KOPT-K1 (cell line): ENCODE results near the gene FYN.
"Not testable (repeated sequence)": the region's sequence is repeated elsewhere in the genome, so short reads cannot be mapped to it uniquely, and the experiment has no call there.

Source experiments
- H3K27ac ChIP-seq: fragments of 200-600 bp; sonication (generic); 2 replicates; pipeline ENCODE4 v1.5.1; 2016; ENCODE audit warnings: antibody characterized with exemption, mild to moderate bottlenecking, low read depth, low read length; ENCODE audit not compliant: poor library complexity, severe bottlenecking
- H3K36me3 ChIP-seq: fragments of 200-600 bp; sonication (generic); 2 replicates; pipeline ENCODE4 v1.5.1; 2017; ENCODE audit warnings: antibody characterized with exemption, mild to moderate bottlenecking, low read length, moderate library complexity; ENCODE audit not compliant: insufficient read depth
- H3K9me3 ChIP-seq: fragments of 200-600 bp; sonication (generic); 2 replicates; pipeline ENCODE4 v1.5.1; 2017; ENCODE audit warnings: antibody characterized with exemption, low read length, mild to moderate bottlenecking; ENCODE audit not compliant: insufficient read depth, poor library complexity, severe bottlenecking

Gene FYN

DNA sequence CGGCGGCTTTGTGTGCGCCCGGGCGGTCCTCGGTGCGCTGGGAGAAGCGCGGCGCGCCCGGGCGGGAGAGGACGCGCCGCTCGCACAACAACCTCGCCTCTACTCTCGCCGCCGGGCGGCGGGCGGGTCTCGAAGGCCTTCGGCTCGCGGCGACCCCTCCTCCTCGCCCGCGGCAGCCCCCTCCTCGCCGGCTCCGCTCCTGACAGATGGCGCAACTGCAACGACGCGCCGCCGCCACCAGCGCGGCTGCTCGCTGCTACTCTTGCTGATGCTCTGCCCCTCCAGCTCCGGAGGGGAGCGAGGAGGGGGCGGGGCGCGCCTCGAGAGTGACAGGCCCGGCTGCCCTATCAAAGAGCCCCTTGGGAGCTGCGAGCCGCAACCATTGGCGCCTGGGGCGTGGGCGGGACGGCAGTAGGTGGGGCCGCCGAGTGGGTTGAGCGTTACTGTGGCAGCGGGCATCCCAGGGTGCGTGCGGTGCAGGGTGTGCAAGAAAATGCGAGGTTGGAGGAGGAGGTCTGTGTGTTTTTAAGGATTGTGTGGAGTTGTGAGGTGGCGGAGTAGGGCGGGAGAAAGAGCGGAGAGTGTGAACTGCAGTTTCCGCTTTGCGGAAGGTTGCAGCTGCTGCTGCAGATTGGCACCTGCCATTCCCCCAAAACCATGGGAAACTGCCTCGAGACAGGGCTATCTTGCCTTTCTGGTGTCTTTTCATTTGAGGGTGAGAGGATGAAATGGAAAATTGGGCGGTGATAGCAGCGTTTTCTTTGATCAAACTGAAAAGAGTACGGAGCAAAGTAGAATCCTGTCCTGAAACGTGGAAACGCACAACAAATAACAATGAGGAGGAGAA lies at the start of gene FYN:
TSS of gene FYN (minus strand) at position 275 of the 847 bp plus-strand sequence. CDS start 153,401 bp downstream, outside the sequence.
- H3K27ac ChIP-seq, result peak within 1 kb of the TSS; percentile 95
- H3K36me3 ChIP-seq, result no peaks in the 10 kb centered on the region
- no peaks in the 10 kb centered on the region for H3K9me3 ChIP-seq

DNA sequence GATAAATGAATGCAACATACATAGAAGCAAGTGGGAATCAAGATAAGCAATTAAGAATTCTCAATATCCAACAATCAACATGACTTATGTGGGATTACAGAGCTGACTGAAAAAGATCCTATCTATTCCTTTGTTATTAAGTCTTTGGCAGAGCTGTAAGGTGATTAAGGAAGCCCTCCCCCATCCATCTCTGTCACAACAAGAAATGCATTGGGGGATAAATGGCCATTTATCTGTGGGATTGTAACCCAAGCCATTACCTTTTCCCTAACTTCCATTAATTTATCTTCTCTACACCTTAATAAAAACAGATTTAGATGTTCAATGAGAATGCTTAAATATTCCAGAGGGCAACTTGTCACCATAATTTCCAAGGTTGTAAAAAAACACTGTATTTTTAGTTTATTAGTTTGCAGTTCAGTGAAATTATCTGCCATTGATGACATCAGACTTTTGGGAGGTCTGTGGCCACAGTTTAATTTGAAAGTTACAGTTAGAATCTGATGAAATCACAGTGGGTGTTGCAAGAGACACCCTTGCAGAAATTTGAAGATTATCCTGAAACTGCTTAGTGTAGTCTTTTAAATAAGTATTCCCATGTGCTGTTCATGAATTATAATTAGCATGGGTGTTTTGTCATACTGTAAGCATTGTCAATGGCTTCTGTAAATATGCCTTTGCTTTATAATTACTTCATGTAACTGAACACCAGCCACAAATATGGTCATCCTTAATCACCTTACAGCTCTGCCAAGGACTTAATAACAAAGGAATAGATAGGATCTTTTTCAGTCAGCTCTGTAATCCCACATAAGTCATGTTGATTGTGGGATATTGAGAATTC lies 49.4 kb upstream of the FYN start:
- Histone ChIP-seq H3K36me3 (no peaks in the 10 kb centered on the region), H3K9me3 (no peaks in the 10 kb centered on the region), H3K27ac (no peak overlapping the region)

DNA sequence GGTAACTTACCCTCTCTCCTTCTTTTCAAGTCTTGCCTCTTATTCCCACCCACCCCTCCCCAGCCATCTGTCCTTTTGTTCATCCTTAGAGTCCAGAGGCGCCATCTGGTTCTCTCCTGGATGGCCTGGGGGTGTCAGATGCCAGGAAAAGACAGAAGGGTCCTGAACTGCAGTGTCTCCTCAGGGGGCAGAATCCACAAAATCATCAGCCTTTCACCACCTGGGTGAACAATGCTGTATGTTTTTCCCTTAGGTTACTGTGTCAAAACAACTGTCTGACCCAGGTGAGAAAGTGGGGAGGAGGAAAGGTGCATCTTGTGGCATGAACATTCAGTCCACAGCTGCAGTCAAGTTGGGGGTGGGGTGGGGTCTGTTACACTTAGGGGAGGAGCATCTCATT lies 47.9 kb upstream of the FYN start:
- Histone ChIP-seq H3K36me3 (no peaks in the 10 kb centered on the region), H3K27ac (no peak overlapping the region), H3K9me3 (no peaks in the 10 kb centered on the region)

DNA sequence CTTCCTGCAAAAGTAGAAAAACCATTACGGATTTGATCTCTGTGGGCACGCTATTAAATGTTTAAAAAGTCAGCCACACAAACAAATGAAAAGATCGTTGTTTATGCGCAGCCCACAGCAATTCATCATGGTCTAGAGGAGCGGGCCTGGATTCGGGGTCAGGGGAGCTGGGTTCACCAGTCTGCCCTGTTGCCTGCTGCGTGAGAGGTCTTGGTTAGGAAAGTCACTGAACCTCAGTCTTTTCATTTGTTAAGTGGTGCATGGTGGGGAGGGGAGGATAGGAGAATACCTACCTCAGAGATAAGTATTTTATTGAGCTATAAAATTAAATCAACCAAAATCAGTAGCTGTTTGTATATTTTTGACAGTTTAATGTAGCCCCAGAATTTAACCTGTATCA lies 47.3 kb upstream of the FYN start:
- H3K27ac ChIP-seq, result no peak overlapping the region
- no peaks in the 10 kb centered on the region for H3K36me3 ChIP-seq
- no peaks in the 10 kb centered on the region for H3K9me3 ChIP-seq

DNA sequence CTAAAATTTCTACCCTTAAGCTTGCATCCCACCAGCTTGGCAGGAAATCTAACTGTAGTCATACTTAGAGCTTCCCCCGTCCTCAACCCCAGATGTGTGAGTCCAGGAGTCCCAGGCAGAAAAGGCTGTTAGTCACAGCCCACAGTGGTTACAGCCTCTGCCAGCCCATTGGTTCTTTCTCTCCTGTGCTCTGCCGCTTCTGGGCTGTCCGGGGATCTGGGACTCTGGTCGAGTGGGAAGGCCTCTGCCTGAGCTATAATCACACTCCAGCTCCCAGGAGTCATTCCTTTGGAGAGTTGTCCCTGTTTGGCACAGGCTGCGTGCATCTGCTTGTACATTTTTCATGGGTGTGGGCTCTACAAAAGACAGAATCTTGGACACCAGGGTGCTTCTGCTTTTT lies 45.6 kb upstream of the FYN start:
- H3K36me3 ChIP-seq, result no peaks in the 10 kb centered on the region
- H3K27ac ChIP-seq, result no peak overlapping the region
- H3K9me3 ChIP-seq, result no peaks in the 10 kb centered on the region

DNA sequence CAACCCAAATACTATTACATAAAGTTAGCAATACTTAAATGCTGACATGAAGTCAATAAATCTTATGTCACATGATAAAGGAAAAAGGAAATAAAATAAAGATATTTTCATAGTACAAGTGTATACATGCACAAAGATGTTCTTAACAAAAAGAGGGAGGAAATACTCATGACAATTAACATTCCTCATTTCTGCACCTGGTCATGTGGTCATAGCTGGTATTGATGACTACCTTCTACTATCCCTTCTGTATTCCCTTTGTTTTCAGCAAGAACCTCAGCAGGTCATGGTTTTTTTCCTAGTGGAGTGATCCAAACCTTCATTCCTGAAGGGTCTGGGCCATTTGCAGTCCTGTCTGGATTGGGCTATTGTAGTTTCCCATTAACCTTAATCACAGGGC lies 43.5 kb upstream of the FYN start:
- Histone ChIP-seq H3K36me3 (no peaks in the 10 kb centered on the region), H3K9me3 (no peaks in the 10 kb centered on the region), H3K27ac (no peak overlapping the region)

DNA sequence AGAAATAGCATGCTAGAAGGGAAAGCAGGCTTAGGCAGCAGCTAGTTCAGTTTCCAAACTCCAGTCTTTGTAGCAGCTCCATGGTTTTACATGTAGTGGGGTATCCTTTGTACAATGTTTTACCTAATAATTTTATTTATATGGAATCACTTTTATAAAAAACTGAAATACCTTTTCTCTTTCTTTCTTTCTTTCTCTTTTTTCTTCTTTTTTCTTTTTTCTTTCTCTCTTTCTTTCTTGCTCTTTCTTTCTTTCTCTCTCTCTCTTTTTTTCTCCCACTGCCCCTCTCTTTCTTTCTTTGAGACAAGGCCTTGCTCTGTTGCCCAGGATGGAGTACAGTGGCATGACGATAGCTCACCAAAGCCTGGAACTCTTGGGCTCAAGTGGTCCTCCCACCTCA lies 41.4 kb upstream of the FYN start:
- no peaks in the 10 kb centered on the region for H3K9me3 ChIP-seq
- no peaks in the 10 kb centered on the region for H3K36me3 ChIP-seq
- no peak overlapping the region for H3K27ac ChIP-seq

DNA sequence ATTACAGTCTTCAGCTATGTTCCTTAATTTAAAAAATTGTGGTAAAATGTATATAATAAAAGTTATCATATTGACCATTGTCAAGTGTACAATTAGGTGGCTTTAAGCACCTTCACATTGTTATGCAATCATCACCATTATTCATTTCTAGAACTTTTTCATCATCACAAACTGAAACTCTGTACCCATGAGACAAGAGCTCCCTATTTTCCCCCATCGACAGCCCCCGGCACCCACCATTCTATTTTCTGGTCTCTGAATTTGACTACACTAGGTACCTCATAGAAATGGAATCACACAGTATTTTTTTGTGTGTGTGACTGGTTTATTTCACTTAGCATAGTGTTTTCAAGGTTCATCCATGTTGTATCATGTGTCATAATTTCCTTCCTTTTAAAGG lies 39.7 kb upstream of the FYN start:
- H3K27ac ChIP-seq, result no peak overlapping the region
- H3K9me3 ChIP-seq, result no peaks in the 10 kb centered on the region
- no peaks in the 10 kb centered on the region for H3K36me3 ChIP-seq

DNA sequence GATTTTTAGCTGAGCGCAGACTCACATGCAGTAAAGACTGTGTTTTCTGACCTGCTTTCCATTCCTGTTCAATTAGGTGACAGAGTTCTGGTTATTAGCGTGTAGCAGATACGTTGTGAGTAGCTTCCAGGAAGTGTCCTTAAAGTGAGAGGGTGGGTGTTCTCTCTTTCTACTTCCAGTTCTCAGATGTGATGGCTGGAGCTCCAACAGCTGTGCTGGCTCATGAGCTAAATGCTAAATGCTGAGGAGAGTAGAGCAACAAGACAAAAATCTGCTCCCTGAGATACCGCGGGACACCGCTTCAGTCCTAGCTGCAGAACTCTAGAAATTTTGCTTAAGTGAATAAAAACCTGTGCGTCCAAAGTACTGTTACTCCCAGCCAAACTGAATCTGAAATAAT lies 38.2 kb upstream of the FYN start:
- H3K36me3 ChIP-seq, result no peaks in the 10 kb centered on the region
- no peak overlapping the region for H3K27ac ChIP-seq
- H3K9me3 ChIP-seq, result no peaks in the 10 kb centered on the region

DNA sequence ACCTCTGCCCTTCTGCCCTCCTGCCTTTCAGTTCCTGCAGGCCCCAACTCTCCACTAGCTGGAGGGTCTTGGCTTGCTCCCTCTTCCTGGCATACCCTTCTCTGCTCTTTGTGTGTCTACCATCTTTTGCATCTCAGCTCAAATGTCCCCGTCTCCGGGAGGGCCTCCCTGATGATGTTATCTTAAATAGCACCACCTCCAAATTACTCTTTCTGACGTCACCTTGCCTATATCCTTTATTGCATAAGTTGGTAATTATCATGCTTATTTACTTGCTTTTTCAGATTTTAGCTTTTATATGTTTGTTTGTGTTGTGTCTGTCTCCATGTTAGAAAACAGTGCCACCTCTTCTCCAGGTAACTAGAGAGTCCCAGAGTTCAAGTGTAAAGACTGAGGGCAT lies 36.0 kb upstream of the FYN start:
- no peaks in the 10 kb centered on the region for H3K36me3 ChIP-seq
- no peaks in the 10 kb centered on the region for H3K9me3 ChIP-seq
- H3K27ac ChIP-seq, result no peak overlapping the region

DNA sequence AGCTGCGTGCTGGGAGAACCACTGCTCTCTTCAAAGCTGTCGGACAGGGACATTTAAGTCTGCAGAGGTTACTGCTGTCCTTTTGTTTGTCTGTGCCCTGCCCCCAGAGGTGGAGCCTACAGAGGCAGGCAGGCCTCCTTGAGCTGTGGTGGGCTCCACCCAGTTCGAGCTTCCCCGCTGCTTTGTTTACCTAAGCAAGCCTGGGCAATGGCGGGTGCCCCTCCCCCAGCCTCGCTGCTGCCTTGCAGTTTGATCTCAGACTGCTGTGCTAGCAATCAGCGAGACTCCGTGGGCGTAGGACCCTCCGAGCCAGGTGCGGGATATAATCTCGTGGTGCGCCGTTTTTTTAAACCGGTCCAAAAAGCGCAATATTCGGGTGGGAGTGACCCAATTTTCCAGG lies 35.1 kb upstream of the FYN start:
- H3K36me3 ChIP-seq, H3K9me3 ChIP-seq, H3K27ac ChIP-seq: not testable (repeated sequence)

DNA sequence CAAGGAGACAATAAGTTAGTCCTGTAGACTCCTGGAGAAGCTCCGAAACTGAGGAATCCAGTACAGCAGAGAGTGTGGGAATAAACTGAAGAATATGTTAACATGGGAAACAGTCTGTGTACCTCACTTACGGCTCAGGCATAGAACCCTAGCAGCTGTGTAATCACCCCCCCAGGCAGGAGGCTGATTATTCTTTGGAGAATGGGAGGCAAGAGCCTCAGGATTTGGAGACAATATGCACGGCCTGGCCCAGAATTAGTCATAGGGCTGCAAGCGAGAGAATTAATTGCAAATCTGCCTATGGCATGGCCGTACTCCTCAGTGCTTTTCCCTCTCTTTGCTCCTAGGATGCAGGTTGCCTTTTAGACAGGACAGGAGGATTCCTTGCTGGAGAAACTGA lies 27.5 kb upstream of the FYN start:
- H3K36me3 ChIP-seq, result no peaks in the 10 kb centered on the region
- H3K9me3 ChIP-seq, result no peaks in the 10 kb centered on the region
- H3K27ac ChIP-seq, result no peak overlapping the region

DNA sequence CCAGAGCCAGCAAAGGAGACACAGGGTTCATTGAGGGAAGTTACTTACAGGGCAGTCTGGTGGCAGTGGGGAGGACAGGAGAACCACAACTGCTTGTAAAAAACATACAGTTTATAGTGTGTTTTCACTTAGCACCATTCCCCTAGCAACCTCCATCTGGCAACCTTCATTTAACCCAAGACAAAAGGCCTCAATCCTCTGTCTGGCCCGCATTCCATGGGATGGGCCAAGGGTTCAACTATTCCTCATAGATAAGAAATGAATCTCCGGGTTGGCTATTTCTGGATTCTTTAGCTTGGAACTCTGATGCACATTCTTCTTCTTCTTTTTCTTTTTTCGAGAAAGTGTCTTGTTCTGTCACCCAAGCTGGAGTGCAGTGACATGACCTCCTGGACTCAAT lies 26.3 kb upstream of the FYN start:
- Histone ChIP-seq H3K27ac (no peak overlapping the region), H3K36me3 (no peaks in the 10 kb centered on the region), H3K9me3 (no peaks in the 10 kb centered on the region)

DNA sequence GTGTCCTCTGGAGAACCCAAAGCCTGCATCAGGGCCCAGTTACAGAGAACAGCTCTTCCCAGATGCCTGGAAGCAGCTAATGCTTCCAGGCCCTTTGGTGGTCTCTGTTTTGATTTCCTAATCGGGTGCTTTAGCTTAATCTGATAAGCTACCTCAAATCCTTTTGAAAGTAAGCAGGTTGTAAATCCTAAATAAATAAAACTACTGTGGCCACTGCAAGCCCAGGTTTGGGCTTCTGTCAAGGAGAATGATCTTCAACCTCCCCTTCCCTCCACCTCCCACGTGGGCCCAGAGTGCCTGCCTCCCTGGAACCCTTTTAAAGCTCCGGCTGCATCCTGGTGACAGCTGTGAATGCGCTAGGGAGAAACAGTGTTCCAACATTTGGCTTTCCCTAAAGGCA lies 25.2 kb upstream of the FYN start:
- Histone ChIP-seq H3K36me3 (no peaks in the 10 kb centered on the region), H3K9me3 (no peaks in the 10 kb centered on the region), H3K27ac (no peak overlapping the region)

DNA sequence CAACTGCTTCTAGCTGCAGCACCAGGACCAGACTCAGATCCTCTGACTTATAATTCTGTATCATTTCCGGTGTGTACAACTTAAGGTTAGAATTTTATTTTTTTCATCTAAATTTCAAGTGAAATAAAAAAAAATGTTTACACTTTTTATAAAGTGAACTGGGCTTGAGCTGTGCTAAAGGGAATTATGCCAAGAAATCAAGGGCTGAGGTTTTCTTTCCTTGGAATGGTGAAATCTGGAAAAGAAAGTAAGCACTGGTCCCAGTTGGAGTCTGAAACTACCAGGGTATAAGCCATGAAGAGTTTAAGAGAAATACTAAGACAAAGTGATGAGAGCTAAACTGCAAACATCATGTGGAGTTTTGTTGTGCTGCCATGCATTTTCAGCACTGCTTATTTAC lies 21.7 kb upstream of the FYN start:
- no peaks in the 10 kb centered on the region for H3K36me3 ChIP-seq
- H3K27ac ChIP-seq, result no peak overlapping the region
- no peaks in the 10 kb centered on the region for H3K9me3 ChIP-seq

DNA sequence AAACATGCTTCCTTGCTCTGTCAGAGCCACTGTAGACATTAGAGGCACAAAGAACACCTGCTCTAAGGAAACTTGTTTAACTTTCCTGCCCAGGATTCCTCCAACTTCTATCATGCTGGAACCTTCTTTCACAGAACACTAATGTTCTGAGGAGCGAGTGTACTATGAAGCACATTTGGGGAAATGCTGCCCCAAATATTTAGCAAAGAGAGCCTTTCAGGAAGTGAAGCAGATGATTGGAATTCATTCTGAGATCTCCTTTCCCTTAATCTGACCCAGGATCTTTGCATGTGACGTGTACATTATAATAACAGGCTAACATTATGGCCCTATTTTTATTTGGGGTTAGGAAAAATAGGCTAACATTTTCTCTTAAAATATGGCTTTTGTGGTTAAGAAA lies 21.0 kb upstream of the FYN start:
- Histone ChIP-seq H3K27ac (no peak overlapping the region), H3K36me3 (no peaks in the 10 kb centered on the region), H3K9me3 (no peaks in the 10 kb centered on the region)
